ENCODE measurements around the gene CLEC10A. TPM values are rescaled to one million over a fixed set of nuclear protein-coding genes. Genes with fewer than 3 reads are reported as not detected.
A peak's percentile ranks its signal among the peaks of the same experiment; 100 is the strongest.
"Not testable (repeated sequence)": the region's sequence is repeated elsewhere in the genome, so short reads cannot be mapped to it uniquely, and the experiment has no call there.

CLEC10A gene
- total RNA-seq, 1 experiment from 2014 or later = not detected

DNA sequence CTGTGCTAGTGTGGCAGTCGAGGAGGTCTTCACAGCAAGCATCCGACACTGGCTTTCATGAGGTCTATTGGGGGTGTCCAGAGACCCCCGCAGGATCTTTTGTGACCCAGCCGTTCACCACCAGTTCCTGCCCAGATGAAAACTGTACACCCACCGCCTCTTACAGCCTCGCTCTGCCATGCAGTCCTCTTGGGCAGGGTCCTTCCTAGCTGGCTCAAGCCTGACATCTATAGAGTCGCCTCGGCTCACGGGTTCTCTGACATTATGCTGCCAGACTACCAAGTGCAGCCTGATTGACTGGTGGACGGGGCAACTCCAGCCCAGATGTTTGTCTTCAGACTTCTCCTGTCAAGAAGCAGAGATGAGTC, 14.6 kb upstream of the CLEC10A start:
- TF ChIP-seq, protein P1, sequence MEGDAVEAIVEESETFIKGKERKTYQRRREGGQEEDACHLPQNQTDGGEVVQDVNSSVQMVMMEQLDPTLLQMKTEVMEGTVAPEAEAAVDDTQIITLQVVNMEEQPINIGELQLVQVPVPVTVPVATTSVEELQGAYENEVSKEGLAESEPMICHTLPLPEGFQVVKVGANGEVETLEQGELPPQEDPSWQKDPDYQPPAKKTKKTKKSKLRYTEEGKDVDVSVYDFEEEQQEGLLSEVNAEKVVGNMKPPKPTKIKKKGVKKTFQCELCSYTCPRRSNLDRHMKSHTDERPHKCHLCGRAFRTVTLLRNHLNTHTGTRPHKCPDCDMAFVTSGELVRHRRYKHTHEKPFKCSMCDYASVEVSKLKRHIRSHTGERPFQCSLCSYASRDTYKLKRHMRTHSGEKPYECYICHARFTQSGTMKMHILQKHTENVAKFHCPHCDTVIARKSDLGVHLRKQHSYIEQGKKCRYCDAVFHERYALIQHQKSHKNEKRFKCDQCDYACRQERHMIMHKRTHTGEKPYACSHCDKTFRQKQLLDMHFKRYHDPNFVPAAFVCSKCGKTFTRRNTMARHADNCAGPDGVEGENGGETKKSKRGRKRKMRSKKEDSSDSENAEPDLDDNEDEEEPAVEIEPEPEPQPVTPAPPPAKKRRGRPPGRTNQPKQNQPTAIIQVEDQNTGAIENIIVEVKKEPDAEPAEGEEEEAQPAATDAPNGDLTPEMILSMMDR (conservative IDR thresholded peaks at IDR 0.05) = no peak
- no peak for TF ChIP-seq EZH2 (IDR thresholded peaks at IDR 0.05; ENCODE audit: low read depth)
- no peak for DNase-seq
- Histone ChIP-seq H3F3A (ENCODE audit: insufficient read depth, low read depth) (0 out of 2 replicates have a peak, but pooled peaks cover 11% of the 10 kb centered on the region), H3K4me1 (replicated peaks; ENCODE audit: insufficient read depth) (peaks cover 5% of the 10 kb centered on the region; the same call in 1 of the 2 replicates), H3K27me3 (ENCODE audit: insufficient read depth, low read depth) (peaks cover 22% of the 10 kb centered on the region; the same call in 1 of the 2 replicates), H3K9me2 (ENCODE audit: insufficient read depth) (no peaks in the 10 kb centered on the region), H3K4me3 (no peak overlapping the region), H2AFZ (peak overlapping the region; percentile 68; the same call in 1 of the 2 replicates), H3K4me2 (peak overlapping the region; percentile 54; the same call in 1 of the 2 replicates), H4K20me1 (ENCODE audit: insufficient read depth) (no peaks in the 10 kb centered on the region; the same call in 1 of the 2 replicates), H3K36me3 (ENCODE audit: low read depth) (no peaks in the 10 kb centered on the region), H3K9me3 (ENCODE audit: insufficient read depth, low read depth) (no peaks in the 10 kb centered on the region), H3K27ac (no peak overlapping the region), H3K79me2 (ENCODE audit: low read depth) (no peaks in the 10 kb centered on the region)
- intact Hi-C loops (cut with micrococcal nuclease; ENCODE audit: unreplicated experiment) = no loop called here
- ChIA-PET POLR2A (ENCODE audit: unreplicated experiment) (no interaction called here), CTCF (no interaction called here)
- BruUV-seq (replicated peaks) = no TSS peak

GRCh38 chr17:7091311-7092005, 11.4 kb upstream of the CLEC10A start:
- H3K4me1 ChIP-seq (replicated peaks; ENCODE audit: insufficient read depth); BruUV-seq (replicated peaks); CTCF ChIA-PET; H3K36me3 ChIP-seq (ENCODE audit: low read depth); H3K4me3 ChIP-seq; H4K20me1 ChIP-seq (ENCODE audit: insufficient read depth); H3K27ac ChIP-seq; H3K9me3 ChIP-seq (ENCODE audit: insufficient read depth, low read depth); H3K79me2 ChIP-seq (ENCODE audit: low read depth); H3K9me2 ChIP-seq (ENCODE audit: insufficient read depth); POLR2A ChIA-PET (ENCODE audit: unreplicated experiment); H2AFZ ChIP-seq; DNase-seq; H3F3A ChIP-seq (ENCODE audit: insufficient read depth, low read depth); H3K4me2 ChIP-seq; intact Hi-C loops (cut with micrococcal nuclease; ENCODE audit: unreplicated experiment): not testable (repeated sequence)
- H3K27me3 ChIP-seq (ENCODE audit: insufficient read depth, low read depth) = peaks cover 22% of the 10 kb centered on the region; the same call in 1 of the 2 replicates

DNA sequence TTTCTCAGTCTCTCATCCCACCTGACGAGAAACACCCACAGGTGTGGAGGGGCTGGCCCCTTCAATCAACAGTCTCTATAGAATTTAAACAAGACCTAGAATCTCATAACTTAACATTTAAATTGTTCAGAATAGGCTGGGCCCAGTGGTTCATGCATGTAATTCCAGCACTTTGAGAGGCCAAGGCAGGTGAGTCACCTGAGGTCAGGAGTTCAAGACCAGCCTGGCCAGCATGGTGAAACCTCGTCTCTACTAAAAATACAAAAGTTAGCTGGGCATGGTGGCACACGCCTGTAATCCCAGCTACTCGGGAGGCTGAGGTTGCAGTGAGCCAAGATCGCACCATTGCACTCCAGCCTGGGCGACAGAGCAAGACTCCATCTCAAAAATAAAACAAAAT, 9.5 kb upstream of the CLEC10A start:
- BruUV-seq (replicated peaks); H3K27ac ChIP-seq: not testable (repeated sequence)

DNA sequence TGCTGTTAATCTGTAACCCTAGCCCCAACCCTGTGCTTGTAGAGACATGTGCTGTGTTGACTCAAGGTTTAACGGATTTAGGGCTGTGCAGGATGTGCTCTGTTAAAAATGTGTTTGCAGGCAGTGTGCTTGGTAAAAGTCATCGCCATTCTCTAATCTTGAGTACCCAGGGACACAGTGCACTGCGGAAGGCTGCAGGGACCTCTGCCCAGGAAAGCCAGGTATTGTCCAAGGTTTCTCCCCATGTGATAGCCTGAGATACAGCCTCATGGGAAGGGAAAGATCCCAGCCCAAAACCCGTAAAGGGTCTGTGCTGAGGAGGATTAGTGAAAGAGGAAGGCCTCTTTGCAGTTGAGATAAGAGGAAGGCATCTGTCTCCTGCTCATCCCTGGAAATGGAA, 8.4 kb upstream of the CLEC10A start:
- peaks cover 15% of the 10 kb centered on the region for H3K27me3 ChIP-seq (ENCODE audit: insufficient read depth, low read depth)
- POLR2A ChIA-PET (ENCODE audit: unreplicated experiment); H3K4me3 ChIP-seq; H2AFZ ChIP-seq; H3K79me2 ChIP-seq (ENCODE audit: low read depth); H3K9me3 ChIP-seq (ENCODE audit: insufficient read depth, low read depth); H3F3A ChIP-seq (ENCODE audit: insufficient read depth, low read depth); BruUV-seq (replicated peaks); CTCF ChIA-PET; H3K36me3 ChIP-seq (ENCODE audit: low read depth); H3K9me2 ChIP-seq (ENCODE audit: insufficient read depth); H3K27ac ChIP-seq; H3K4me1 ChIP-seq (replicated peaks; ENCODE audit: insufficient read depth); intact Hi-C loops (cut with micrococcal nuclease; ENCODE audit: unreplicated experiment); H4K20me1 ChIP-seq (ENCODE audit: insufficient read depth); H3K4me2 ChIP-seq; DNase-seq: not testable (repeated sequence)

More for the DNA sequence above, 9.5 kb upstream of the CLEC10A start:
- H3K4me1 ChIP-seq (replicated peaks; ENCODE audit: insufficient read depth); H3F3A ChIP-seq (ENCODE audit: insufficient read depth, low read depth); intact Hi-C loops (cut with micrococcal nuclease; ENCODE audit: unreplicated experiment); H4K20me1 ChIP-seq (ENCODE audit: insufficient read depth); H3K9me2 ChIP-seq (ENCODE audit: insufficient read depth); CTCF ChIA-PET; H3K4me2 ChIP-seq; DNase-seq; H3K9me3 ChIP-seq (ENCODE audit: insufficient read depth, low read depth); H3K79me2 ChIP-seq (ENCODE audit: low read depth); H3K36me3 ChIP-seq (ENCODE audit: low read depth); H3K4me3 ChIP-seq; H2AFZ ChIP-seq: not testable (repeated sequence)
- POLR2A ChIA-PET (ENCODE audit: unreplicated experiment) = interaction anchor here (0.6 kb wide), 1 partner anchor 82 kb away, joined by 32 read pairs; no protein-coding TSS in a partner anchor
- peaks cover 15% of the 10 kb centered on the region for H3K27me3 ChIP-seq (ENCODE audit: insufficient read depth, low read depth)
